HG03558 (cell line): ENCODE data around the gene HERPUD1.

Experiments used
- ATAC-seq: cut with Tn5 transposase; IDR thresholded peaks from one replicate; pipeline ENCODE4 v1.9.1; 2021; ENCODE audit warnings: moderate number of reproducible peaks; ENCODE audit not compliant: unreplicated experiment; ENCODE audit errors: extremely low read depth

Gene HERPUD1

GRCh38 chr16:56910112-56910511, 21.8 kb upstream of the HERPUD1 start:
- ATAC-seq, result no peak

- no peak for ATAC-seq
These were observed 21.0 kb upstream of the HERPUD1 start for GRCh38 chr16:56910654-56911539.

DNA sequence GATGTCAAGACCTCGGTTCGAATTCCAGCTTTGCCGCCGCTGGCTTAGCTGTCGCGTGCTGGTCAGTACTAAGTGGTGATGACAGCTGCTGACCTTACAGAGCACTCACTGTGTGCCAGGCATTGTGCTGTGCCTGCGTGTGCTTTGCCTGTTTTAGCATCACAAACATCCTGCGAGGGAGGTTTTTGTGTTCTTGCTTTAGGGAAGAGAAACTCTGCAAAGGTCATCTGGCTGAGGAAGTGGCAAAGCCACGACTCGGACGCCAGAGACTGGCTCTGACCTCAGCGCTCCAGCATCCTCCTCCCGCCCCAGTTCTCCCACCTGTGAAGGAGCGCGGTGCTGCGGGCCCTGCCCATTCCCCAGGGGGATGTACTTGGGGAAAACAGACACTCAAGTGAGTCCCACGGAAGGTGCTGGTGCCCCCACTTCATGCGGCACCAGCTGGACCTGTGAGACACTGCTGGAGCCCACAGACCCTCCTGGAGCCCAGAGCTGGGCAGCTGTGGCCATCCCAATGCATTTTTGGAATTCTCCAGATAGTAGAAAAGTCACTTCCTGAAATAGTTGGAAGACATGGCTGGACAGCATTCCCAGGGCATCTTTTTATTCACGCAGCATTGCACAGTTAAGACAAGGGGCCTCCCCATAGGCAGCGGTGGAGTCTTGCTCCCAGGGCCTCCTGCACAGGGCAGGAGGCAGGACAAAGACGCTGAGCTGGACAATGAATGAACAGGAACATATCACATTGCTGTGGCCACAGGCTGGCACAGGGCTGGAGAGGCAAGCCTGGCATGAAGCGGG, 20.0 kb upstream of the HERPUD1 start:
- ATAC-seq, result no peak

DNA sequence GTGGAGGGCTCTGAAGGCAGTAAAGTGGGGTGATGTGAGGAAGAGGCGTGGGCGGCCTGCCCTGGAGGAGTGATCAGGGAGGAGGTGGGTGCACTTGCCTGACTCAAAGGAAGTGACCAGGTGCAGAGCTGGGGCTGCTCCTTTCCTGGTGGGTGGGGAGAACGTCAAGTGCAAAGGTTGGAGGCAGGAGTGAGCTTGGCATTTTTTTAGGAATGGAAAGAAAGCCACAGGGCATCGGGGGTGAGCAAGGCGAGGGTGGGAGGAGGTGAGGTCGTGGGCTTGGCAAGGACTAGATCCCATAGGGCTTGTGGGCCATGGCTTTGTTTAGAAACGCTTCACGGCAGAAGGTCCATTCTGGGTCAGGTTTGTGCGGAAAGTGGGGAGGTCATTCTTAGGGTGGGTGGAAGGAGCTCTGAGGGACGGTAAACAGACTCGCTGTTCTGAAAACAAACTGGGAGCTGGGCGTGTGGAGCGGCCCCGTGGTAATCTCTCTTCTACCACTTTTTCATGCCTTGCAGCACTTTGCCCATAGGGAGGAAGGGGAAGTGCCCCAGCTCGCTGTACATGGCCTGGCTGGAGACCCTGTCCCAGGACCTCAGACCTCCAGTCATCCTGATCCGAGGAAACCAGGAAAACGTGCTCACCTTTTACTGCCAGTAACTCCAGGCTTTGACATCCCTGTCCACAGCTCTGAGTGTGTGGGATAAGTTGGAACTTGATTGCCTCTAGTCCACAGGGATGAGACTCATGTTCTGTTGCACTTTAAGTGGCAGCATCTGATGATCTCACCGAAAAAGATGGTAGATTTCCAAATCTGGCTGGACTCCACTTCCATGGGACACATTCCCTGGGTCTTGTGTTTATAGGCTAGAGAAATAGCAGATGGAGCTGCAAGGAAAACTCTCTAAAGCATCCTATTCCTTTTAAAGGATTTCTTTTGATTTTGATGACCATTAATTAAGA, 18.9 kb upstream of the HERPUD1 start:
- no peak for ATAC-seq

GRCh38 chr16:56914896-56915295, 17.0 kb upstream of the HERPUD1 start:
- no peak for ATAC-seq

GRCh38 chr16:56915336-56916119, 16.4 kb upstream of the HERPUD1 start:
- no peak for ATAC-seq

- peak; percentile 37 for ATAC-seq
These were observed 15.2 kb upstream of the HERPUD1 start for GRCh38 chr16:56916571-56917403.

DNA sequence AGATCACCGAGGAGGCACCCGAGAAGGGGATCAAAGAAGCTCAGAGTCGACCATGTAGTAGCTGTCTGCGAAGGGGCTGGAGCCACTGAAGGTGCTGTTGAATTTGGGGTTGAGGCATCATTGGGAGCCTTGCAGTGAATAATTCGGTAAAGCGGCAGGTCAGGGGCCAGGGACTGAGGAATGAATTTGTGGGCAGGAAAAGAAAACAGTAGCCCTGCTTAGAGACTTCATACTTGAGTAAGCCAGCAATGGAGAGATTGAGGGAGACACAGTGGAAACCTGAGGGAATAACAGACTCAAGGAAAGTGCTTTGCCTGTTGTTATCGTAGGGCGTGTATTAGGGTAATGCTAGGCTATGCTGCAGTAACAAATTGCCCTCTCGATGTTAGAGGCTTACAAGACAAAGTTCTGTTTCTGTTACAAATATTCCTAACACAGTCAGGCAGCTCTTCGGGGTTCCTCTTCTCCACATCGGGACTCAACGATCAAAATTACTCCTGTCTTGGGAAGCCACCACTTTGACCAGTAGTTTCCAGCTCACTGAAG, 13.4 kb upstream of the HERPUD1 start:
- ATAC-seq, result no peak

DNA sequence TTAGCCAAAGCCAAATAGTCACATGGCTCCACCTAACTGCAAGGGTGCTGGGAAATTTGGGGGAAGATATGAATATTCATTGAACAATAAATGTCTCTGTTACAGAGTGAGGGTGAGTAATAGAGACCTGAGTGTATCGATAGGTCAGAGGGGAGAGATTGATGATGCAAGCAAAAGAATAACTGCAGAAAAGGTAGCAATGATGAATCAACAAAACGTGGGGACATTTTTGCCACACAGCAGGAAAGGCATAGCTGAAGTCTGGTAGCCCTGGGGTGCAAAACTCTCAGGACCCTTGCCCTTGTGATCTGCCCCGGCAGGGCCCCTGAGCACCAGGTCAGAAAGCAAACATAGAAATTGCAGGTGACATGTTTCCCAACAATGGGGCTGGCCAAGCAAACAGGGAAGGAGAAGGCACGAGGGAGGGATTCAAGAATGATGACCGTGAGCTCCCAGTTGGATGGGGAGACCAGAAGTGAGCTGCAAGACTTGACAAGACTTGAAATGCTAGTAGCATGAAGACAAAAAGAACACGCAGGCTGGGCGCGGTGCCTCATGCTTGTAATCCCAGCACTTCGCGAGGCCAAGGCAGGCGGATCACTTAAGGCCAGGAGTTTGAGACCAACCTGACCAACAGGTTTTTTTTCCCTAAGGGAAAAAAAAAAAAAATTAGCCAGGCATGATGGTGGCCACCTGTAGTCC, 12.7 kb upstream of the HERPUD1 start:
- no peak for ATAC-seq

DNA sequence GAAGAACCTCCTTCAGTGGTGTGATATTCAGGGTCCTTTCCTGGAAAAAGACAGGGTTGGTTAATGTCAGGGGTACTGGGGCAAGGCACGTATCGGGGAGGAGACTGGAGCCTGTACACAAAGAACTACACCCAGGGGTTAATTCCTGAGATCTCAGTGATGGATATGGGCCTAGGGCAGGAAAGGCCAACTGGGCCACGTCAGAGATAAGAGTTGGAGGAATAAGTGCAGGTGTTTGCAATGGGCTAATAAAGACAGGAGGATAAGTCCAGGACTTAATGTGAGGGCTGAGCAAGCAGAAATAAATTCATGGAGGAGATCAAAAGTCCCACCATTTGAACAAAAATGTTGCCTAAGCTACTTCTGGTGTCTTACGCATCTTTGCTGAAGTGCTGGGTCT, 10.4 kb upstream of the HERPUD1 start:
- no peak for ATAC-seq

GRCh38 chr16:56923481-56924091, 8.4 kb upstream of the HERPUD1 start:
- no peak for ATAC-seq

DNA sequence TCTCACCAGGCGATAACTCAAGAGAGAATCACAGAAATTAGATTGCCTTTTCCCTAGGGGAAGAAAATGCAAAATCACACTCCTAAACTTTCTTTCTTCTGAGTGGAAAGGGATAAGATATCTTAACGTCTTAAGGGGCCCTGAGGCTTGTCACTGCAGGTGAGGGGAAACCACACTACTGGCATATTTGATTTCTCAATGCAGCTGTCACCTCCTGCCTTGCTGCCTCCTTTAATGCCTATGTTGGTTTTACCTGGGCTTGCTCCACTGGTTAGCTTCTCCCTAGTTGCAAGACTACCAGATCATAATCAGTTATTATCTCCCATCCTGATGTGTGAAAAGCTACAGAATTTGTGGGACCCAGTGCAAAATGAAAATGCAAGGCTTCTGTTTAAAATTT, 4.5 kb upstream of the HERPUD1 start:
- no peak for ATAC-seq

DNA sequence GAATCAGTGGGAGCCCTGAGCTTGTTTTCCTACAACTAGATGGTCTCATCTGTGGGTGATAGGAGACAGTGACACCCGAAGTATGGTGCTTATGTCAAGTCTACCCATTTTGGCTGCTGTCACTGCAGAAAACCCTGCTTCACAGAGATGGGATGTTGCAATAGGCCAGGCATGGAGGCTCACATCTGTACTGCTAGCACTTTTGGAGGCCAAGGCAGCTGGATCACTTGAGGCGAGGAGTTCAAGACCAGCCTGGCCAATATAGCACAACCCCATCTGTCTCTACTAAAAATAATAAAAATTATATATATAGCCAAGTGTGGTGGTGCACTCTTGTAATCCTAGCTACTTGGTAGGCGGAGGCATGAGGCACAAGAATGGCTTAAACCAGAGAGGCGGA, 2.3 kb upstream of the HERPUD1 start:
- no peak for ATAC-seq

DNA sequence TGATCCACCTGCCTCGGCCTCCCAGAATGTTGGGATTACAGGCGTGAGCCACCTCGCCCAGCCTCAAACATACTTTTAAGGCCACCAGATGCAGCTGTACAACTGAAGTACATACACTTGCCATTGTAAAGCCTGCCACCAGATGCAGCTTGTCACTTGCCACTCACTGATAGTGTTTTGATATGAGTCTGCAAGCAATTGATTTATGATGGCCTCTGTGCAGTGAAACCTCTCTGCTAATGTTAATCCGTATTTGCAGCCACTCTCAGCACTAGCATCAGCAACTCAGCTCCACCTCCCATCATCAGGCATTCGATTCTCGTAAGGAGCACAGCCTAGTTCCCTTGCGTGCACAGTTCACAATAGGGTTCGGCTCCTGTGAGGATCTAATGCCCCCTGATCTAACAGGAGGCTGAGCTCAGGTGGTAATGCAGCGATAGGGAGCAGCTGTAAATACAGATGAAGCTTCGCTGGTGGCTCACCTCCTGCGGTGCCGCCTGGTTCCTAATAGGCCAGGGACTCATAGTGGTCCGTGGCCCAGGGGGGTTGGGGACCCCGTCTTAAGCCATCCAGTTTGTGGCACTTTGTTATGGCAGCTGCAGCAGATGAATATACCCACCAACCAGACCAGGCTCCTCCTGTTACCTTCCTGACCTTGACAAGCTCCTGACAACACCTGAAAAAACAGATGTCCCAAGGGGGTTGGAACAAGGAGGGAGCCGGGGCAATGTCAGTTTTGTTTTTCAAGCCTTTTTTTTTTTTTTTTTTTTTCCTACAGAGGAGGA, 1.3 kb upstream of the HERPUD1 start:
- no peak for ATAC-seq

DNA sequence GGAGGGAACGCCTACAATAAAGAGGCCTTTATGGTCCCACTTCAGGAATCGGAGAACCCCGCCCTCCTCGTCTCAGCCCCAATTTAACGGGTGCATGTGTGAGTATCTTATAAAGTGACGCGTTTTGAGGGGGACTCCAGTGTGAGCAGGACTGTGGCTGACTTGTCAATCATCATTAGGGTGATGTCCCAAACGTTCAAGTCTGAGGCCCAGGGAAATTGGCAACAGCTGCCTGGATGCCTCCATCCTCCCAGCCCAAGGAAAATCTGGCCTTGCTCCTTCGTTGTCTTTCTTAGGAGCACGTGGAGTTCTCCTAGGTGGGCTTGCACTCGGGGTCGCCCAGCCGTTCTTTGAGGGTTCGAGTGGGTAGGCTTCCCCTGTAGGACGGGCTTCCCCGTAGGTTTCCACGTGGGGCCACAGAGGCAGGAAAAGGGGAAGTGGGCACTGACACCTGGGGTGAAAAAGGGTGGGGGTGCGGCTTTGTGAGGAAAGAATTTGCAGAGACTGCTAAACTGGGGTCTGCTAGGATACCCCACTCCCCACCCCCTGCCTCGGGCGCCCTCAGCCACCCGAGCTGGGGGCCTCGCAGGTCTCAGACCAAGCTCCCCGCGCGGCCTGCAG, 561 bp upstream of the HERPUD1 start:
- ATAC-seq, result peak; percentile 11
